Measurements from ENCODE around the gene PSMD1.

PSMD1 gene

GRCh38 chr2:231129216-231129615, 72.5 kb downstream of the PSMD1 start:
- TF ChIP-seq GATA3 (IDR thresholded peaks at IDR 0.05; ENCODE audit: low read depth, low read length), result no peak
- TF ChIP-seq GATA2 (IDR thresholded peaks at IDR 0.05; ENCODE audit: low read depth, low read length), result no peak

GRCh38 chr2:231130336-231131056, 73.8 kb downstream of the PSMD1 start:
- TF ChIP-seq GATA3 (IDR thresholded peaks at IDR 0.05; ENCODE audit: low read depth, low read length) (no peak), GATA2 (IDR thresholded peaks at IDR 0.05; ENCODE audit: low read depth, low read length) (no peak)

- no peak for TF ChIP-seq GATA2 (IDR thresholded peaks at IDR 0.05; ENCODE audit: low read depth, low read length)
- TF ChIP-seq GATA3 (IDR thresholded peaks at IDR 0.05; ENCODE audit: low read depth, low read length), result no peak
Observed at GRCh38 chr2:231132129-231132528, 75.5 kb downstream of the PSMD1 start.

GRCh38 chr2:231133365-231134099, 76.9 kb downstream of the PSMD1 start:
- TF ChIP-seq GATA2 (IDR thresholded peaks at IDR 0.05; ENCODE audit: low read depth, low read length) (no peak), GATA3 (IDR thresholded peaks at IDR 0.05; ENCODE audit: low read depth, low read length) (no peak)

GRCh38 chr2:231134910-231135655, 78.4 kb downstream of the PSMD1 start:
- TF ChIP-seq GATA2 (IDR thresholded peaks at IDR 0.05; ENCODE audit: low read depth, low read length), result no peak
- TF ChIP-seq GATA3 (IDR thresholded peaks at IDR 0.05; ENCODE audit: low read depth, low read length), result no peak

GRCh38 chr2:231138699-231139098, 82.0 kb downstream of the PSMD1 start:
- TF ChIP-seq GATA3 (IDR thresholded peaks at IDR 0.05; ENCODE audit: low read depth, low read length) (no peak), GATA2 (IDR thresholded peaks at IDR 0.05; ENCODE audit: low read depth, low read length) (no peak)

GRCh38 chr2:231139796-231140195, 83.1 kb downstream of the PSMD1 start:
- TF ChIP-seq GATA3 (IDR thresholded peaks at IDR 0.05; ENCODE audit: low read depth, low read length), result no peak
- TF ChIP-seq GATA2 (IDR thresholded peaks at IDR 0.05; ENCODE audit: low read depth, low read length), result no peak

- TF ChIP-seq GATA2 (IDR thresholded peaks at IDR 0.05; ENCODE audit: low read depth, low read length) (no peak), GATA3 (IDR thresholded peaks at IDR 0.05; ENCODE audit: low read depth, low read length) (no peak)
Observed at GRCh38 chr2:231144896-231145295, 88.2 kb downstream of the PSMD1 start.

- TF ChIP-seq GATA3 (IDR thresholded peaks at IDR 0.05; ENCODE audit: low read depth, low read length) (no peak), GATA2 (IDR thresholded peaks at IDR 0.05; ENCODE audit: low read depth, low read length) (no peak)
Observed at GRCh38 chr2:231146665-231147064, 90.0 kb downstream of the PSMD1 start.

GRCh38 chr2:231152800-231153557, 96.3 kb downstream of the PSMD1 start:
- TF ChIP-seq GATA3 (IDR thresholded peaks at IDR 0.05; ENCODE audit: low read depth, low read length) (no peak), GATA2 (IDR thresholded peaks at IDR 0.05; ENCODE audit: low read depth, low read length) (no peak)

GRCh38 chr2:231159306-231159705, 102.6 kb downstream of the PSMD1 start:
- TF ChIP-seq GATA3 (IDR thresholded peaks at IDR 0.05; ENCODE audit: low read depth, low read length), result no peak
- TF ChIP-seq GATA2 (IDR thresholded peaks at IDR 0.05; ENCODE audit: low read depth, low read length), result no peak

- TF ChIP-seq GATA2 (IDR thresholded peaks at IDR 0.05; ENCODE audit: low read depth, low read length), result no peak
- no peak for TF ChIP-seq GATA3 (IDR thresholded peaks at IDR 0.05; ENCODE audit: low read depth, low read length)
Observed at GRCh38 chr2:231160701-231161100, 104.0 kb downstream of the PSMD1 start.

GRCh38 chr2:231161252-231161839, 104.7 kb downstream of the PSMD1 start:
- no peak for TF ChIP-seq GATA3 (IDR thresholded peaks at IDR 0.05; ENCODE audit: low read depth, low read length)
- no peak for TF ChIP-seq GATA2 (IDR thresholded peaks at IDR 0.05; ENCODE audit: low read depth, low read length)

Data from SH-SY5Y (cell line).